ACC112 (cell line): ENCODE data around the gene SCD5.
A peak's percentile ranks its signal among the peaks of the same experiment; 100 is the strongest.

Experiments used
- H2AFZ ChIP-seq: fragments of 200-600 bp; sonication (generic); one replicate; pipeline ENCODE4 v1.6.0; 2017; ENCODE audit warnings: antibody characterized with exemption, low read length; ENCODE audit not compliant: unreplicated experiment
- H3K27ac ChIP-seq: fragments of 200-600 bp; sonication (generic); 2 replicates; pipeline ENCODE4 v1.5.1; 2014; ENCODE audit warnings: low read depth, mild to moderate bottlenecking, antibody characterized with exemption, low read length, moderate library complexity
- H3K27me3 ChIP-seq: fragments of 200-600 bp; sonication (generic); 2 replicates; pipeline ENCODE4 v1.6.1; 2014; ENCODE audit warnings: mild to moderate bottlenecking, antibody characterized with exemption, low read length, moderate library complexity, mixed read lengths; ENCODE audit not compliant: insufficient read depth
- H3K36me3 ChIP-seq: fragments of 200-600 bp; sonication (generic); 2 replicates; pipeline ENCODE4 v1.6.1; 2016; ENCODE audit warnings: mild to moderate bottlenecking, antibody characterized with exemption, low read length, moderate library complexity, mixed read lengths; ENCODE audit not compliant: insufficient read depth
- H3K4me1 ChIP-seq: fragments of 200-600 bp; sonication (generic); one replicate; pipeline ENCODE4 v1.6.1; 2016; ENCODE audit warnings: low read length, mixed read lengths; ENCODE audit not compliant: insufficient read depth, unreplicated experiment, control insufficient read depth
- H3K4me3 ChIP-seq: fragments of 200-600 bp; sonication (generic); 2 replicates; pipeline ENCODE4 v1.5.1; 2014; ENCODE audit warnings: mild to moderate bottlenecking, low read depth, low read length
- H3K79me2 ChIP-seq: fragments of 200-600 bp; sonication (generic); one replicate; pipeline ENCODE4 v1.6.0; 2016; ENCODE audit warnings: low read length; ENCODE audit not compliant: control insufficient read depth, unreplicated experiment, insufficient read depth

Gene SCD5

DNA sequence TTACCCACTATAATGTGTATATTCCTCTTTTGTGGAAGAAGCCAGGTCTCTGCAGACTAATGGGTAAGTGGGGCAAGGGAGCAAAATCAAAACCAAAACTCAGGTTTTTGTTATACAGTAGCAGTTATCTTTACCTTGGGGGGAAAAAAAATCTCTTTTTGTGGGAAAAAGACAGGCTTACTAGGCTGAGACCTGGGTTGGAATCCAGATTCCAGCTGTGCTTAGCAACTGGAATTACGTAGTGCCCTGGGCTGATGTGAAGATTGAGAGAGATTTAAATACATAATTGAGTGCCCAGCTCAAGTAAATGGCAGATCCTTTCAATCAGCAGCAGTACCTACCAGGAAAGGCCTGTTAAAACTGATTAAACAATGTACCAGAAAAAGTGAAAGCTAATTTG, 15.4 kb upstream of the SCD5 start:
- H3K36me3 ChIP-seq, result peaks cover 11% of the 10 kb centered on the region
- H3K4me1 ChIP-seq, result no peaks in the 10 kb centered on the region
- no peaks in the 10 kb centered on the region for H3K79me2 ChIP-seq
- H3K4me3 ChIP-seq, result no peak overlapping the region
- H3K27ac ChIP-seq, result no peak overlapping the region
- no peak overlapping the region for H2AFZ ChIP-seq
- no peaks in the 10 kb centered on the region for H3K27me3 ChIP-seq

DNA sequence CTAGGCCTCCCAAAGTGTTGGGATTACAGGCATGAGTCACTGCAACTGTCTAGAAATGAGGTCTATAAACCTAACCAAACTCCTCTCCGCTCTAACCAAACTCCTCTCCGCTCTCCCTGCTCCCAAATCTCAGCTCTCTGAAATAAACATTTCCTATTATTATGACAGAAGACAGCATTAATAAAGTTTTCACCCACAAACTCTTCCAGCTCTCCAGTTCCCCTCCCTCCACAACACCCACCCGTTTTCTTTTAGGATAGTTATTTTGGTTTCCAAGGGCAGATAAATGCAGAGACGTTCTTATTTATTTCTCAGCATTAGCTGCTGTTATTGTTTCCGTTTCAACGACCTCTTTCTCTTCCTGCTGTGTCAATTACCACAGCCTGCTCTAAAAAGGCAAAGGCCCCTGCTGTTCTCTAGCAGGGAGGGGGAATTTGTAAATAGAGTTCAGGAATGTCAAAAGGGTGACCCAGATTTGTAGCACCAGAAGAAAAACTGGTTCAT, 13.3 kb upstream of the SCD5 start:
- H3K79me2 ChIP-seq, result no peaks in the 10 kb centered on the region
- H3K36me3 ChIP-seq, result no peaks in the 10 kb centered on the region
- H3K27me3 ChIP-seq, result no peaks in the 10 kb centered on the region
- no peak overlapping the region for H2AFZ ChIP-seq
- H3K27ac ChIP-seq, result no peak overlapping the region
- no peaks in the 10 kb centered on the region for H3K4me1 ChIP-seq
- H3K4me3 ChIP-seq, result no peak overlapping the region

GRCh38 chr4:82811392-82811791, 12.8 kb upstream of the SCD5 start:
- no peaks in the 10 kb centered on the region for H3K36me3 ChIP-seq
- H3K79me2 ChIP-seq, result no peaks in the 10 kb centered on the region
- H3K27ac ChIP-seq, result no peak overlapping the region
- H3K4me1 ChIP-seq, result no peaks in the 10 kb centered on the region
- no peak overlapping the region for H3K4me3 ChIP-seq
- no peaks in the 10 kb centered on the region for H3K27me3 ChIP-seq
- no peak overlapping the region for H2AFZ ChIP-seq

DNA sequence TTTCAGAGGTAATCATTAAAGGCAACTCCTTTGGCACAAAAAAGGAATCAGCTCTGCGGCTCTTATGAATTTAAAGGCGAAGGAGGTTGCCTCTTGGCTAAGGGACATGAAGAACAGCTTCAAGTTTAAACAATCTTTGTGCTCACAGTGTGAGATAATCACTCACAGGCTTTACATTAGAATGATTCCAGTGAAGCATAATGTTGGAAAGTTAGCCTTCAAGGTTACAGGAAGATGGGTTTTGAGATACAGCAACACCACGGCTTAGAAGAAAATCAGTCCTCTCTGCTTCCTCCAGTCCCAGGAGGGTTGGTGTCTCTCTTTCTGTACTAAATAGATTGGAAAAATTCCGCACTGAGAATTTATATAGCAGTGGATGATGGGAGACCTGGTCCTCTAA, 11.6 kb upstream of the SCD5 start:
- no peaks in the 10 kb centered on the region for H3K36me3 ChIP-seq
- H3K27me3 ChIP-seq, result no peaks in the 10 kb centered on the region
- no peak overlapping the region for H2AFZ ChIP-seq
- H3K4me3 ChIP-seq, result no peak overlapping the region
- no peak overlapping the region for H3K27ac ChIP-seq
- H3K79me2 ChIP-seq, result no peaks in the 10 kb centered on the region
- H3K4me1 ChIP-seq, result no peaks in the 10 kb centered on the region

GRCh38 chr4:82809619-82810018, 11.0 kb upstream of the SCD5 start:
- no peaks in the 10 kb centered on the region for H3K27me3 ChIP-seq
- H3K4me3 ChIP-seq, result no peak overlapping the region
- no peaks in the 10 kb centered on the region for H3K79me2 ChIP-seq
- H2AFZ ChIP-seq, result no peak overlapping the region
- no peaks in the 10 kb centered on the region for H3K4me1 ChIP-seq
- no peak overlapping the region for H3K27ac ChIP-seq
- H3K36me3 ChIP-seq, result no peaks in the 10 kb centered on the region

- Histone ChIP-seq H3K4me1 (no peaks in the 10 kb centered on the region), H3K27me3 (no peaks in the 10 kb centered on the region), H2AFZ (no peak overlapping the region), H3K36me3 (no peaks in the 10 kb centered on the region), H3K27ac (no peak overlapping the region), H3K4me3 (no peak overlapping the region), H3K79me2 (no peaks in the 10 kb centered on the region)
These were observed 5.2 kb upstream of the SCD5 start for GRCh38 chr4:82803746-82804145.

- Histone ChIP-seq H3K4me1 (no peaks in the 10 kb centered on the region), H3K27ac (no peak overlapping the region), H2AFZ (no peak overlapping the region), H3K79me2 (no peaks in the 10 kb centered on the region), H3K36me3 (no peaks in the 10 kb centered on the region), H3K27me3 (no peaks in the 10 kb centered on the region), H3K4me3 (no peak overlapping the region)
These were observed 4.3 kb upstream of the SCD5 start for GRCh38 chr4:82802911-82803310.

DNA sequence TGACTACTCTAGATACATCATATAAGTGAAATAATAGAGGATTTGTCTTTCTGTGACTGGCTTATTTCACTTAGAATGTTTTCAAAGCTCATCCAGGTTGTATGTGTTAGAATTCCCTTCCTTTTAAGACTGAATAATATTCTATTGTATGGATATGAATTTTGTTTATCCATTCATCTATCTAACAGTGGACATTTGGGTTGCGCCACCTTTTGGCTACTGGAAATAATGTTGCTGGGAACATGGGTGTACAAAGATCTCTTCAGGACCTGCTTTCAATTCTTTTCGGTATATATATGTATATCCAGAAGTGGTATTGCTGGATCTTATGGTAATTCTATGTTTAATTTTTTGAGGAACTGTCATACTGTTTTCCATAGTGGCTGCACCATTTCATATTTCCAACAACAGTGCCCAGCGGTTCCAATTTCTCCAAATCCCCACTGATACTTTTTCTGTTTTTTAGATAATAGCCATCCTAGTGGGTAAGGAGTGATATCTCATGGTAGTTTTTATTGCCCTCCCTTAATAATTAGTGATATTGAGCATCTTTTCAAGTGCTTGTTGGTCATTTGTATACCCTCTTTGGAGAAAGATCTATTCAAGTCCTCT, 3.4 kb upstream of the SCD5 start:
- H2AFZ ChIP-seq, result no peak overlapping the region
- no peaks in the 10 kb centered on the region for H3K79me2 ChIP-seq
- no peaks in the 10 kb centered on the region for H3K36me3 ChIP-seq
- peaks cover 5% of the 10 kb centered on the region for H3K4me1 ChIP-seq
- no peak overlapping the region for H3K27ac ChIP-seq
- H3K27me3 ChIP-seq, result no peaks in the 10 kb centered on the region
- H3K4me3 ChIP-seq, result no peak overlapping the region

GRCh38 chr4:82799006-82799881, 648 bp upstream of the SCD5 start:
- Histone ChIP-seq H3K36me3 (no peaks in the 10 kb centered on the region), H3K4me1 (peaks cover 15% of the 10 kb centered on the region), H3K27ac (no peak overlapping the region), H2AFZ (peak overlapping the region; percentile 36), H3K79me2 (no peaks in the 10 kb centered on the region), H3K4me3 (peak overlapping the region; percentile 89), H3K27me3 (no peaks in the 10 kb centered on the region)

- Histone ChIP-seq H3K36me3 (no peaks in the 10 kb centered on the region), H3K27me3 (no peaks in the 10 kb centered on the region), H3K4me1 (peaks cover 20% of the 10 kb centered on the region), H2AFZ (no peak overlapping the region), H3K27ac (no peak overlapping the region), H3K79me2 (peaks cover 3% of the 10 kb centered on the region), H3K4me3 (peak overlapping the region; percentile 89)
These were observed 1.0 kb downstream of the SCD5 start for GRCh38 chr4:82797405-82798111.
